GM18505 (cell line): Measurements from ENCODE around the gene TBXA2R.

Experiments used
- ATAC-seq: cut with Tn5 transposase; IDR thresholded peaks from one replicate; pipeline ENCODE4 v1.9.1; 2021; ENCODE audit not compliant: unreplicated experiment
- POLR2A ChIP-seq: IDR thresholded peaks from 4 replicates; pipeline ENCODE4 v1.6.1; 2011; ENCODE audit warnings: borderline replicate concordance; ENCODE audit not compliant: insufficient read depth, insufficient read length; ENCODE audit errors: extremely low read depth

Gene TBXA2R

GRCh38 chr19:3565139-3565538 is 41.5 kb downstream of the TBXA2R start:
- no peak for ATAC-seq
- no peak for TF ChIP-seq POLR2A

DNA sequence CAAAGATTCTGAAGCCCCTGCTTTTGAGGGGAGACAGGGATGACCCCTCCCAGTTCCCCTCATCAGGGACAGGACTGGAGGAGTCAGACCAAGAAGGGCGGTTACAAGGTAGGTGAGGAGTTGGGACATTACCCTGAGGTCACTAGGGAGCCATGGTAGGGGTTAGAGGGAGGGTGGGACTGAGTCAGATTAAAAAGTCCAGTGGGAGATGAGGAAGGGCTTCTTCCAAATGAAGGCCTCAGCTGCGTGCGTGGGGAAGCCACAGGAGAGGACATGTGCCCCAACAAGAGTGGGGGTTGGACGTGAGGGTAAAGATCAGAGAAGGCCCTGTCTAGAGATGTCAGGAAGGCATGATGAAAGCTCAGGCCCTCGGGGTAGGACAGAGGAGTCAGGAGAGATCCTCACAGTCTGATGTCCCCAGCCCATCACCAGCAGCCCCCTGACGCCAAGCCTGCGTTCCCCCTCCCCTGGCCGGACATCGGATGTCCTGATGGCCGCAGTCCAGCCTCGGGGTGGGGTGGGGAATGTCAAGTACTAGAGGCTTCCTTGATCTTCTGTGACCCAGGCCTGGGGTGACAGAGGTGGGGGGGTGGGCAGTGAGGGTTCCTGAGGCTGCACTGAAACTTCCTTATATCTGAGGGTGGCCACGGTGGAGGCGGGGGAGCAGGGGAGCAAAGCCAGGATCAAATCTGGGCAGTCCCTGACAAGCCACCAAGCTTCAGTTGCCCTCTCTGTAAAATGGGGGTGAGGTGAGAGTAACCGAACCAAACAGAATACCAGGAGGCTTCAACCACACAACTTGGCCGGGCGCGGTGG is 42.8 kb downstream of the TBXA2R start:
- no peak for TF ChIP-seq POLR2A
- no peak for ATAC-seq

- peak; percentile 80 for TF ChIP-seq POLR2A
- ATAC-seq = peak; percentile 68
These were observed 49.0 kb downstream of the TBXA2R start, which contains the start of gene MFSD12 for GRCh38 chr19:3557461-3558248. TSS of gene MFSD12 (minus strand) at chr19:3557586. CDS start at chr19:3557403, 183 bp downstream.

- TF ChIP-seq POLR2A = no peak
- ATAC-seq = peak; percentile 31
These were observed 49.7 kb downstream of the TBXA2R start for GRCh38 chr19:3556978-3557460.

GRCh38 chr19:3556423-3556977 is 50.2 kb downstream of the TBXA2R start:
- TF ChIP-seq POLR2A = no peak

DNA sequence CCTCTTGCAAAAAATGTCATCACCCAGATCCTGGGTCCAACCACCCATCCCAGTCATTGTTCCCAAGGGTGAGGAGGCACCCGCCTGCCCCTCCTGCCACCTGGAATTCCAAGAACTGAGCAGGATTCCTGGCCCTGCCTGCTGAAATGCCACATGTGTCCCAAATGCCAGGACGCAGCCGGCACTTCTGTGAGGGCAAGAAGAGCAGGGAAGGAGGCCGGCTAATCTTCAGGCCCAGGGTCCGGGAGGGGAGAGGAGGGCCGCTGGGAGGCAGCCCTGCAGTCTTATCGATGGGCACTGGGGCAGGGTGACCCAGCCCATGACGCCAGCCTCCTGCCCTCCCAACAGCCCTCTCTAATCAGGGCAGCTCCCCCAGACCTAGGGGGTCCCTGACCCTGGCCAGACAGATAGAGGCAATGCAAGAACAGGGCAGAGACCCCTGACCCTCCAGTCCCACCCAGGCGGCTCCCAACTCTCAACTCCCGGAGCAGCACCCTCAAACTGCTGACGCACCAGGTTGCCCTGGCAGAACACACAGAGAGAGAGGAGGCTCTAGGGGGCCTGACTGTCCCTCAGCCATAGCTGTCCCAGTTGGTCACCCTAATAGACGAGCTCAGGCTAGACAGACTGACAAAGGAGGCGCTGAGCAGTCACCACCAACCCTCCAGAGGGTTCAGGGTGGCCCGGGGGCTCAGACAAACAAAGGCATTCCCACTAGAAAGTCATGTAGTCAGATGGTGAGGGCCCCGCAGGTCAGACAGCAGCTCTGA is 50.8 kb downstream of the TBXA2R start:
- no peak for TF ChIP-seq POLR2A
- no peak for ATAC-seq

More at GRCh38 chr19:3556423-3556977, 50.2 kb downstream of the TBXA2R start:
- ATAC-seq = no peak

GRCh38 chr19:3554254-3555083 is 52.2 kb downstream of the TBXA2R start:
- TF ChIP-seq POLR2A = no peak
- no peak for ATAC-seq

DNA sequence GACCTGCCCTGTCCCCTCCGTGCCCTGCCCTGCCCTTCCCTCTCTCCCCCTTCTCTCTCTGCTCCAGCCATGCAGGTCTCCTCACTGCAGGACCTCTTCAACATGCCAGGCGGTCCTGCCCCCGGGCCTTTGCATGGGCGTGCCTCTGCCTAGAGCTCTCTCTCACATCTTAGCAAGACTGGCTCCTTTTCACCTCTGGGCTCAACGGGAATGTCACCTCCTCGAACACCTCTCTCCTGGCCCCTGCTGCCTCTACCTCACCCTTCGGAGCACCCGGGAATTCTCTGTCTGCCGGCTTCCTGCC is 54.9 kb downstream of the TBXA2R start:
- ATAC-seq = no peak
- TF ChIP-seq POLR2A = no peak

GRCh38 chr19:3550947-3551791 is 55.5 kb downstream of the TBXA2R start:
- ATAC-seq = no peak

GRCh38 chr19:3549816-3550215 is 56.9 kb downstream of the TBXA2R start:
- TF ChIP-seq POLR2A = no peak
- ATAC-seq = no peak

More at GRCh38 chr19:3550947-3551791, 55.5 kb downstream of the TBXA2R start:
- TF ChIP-seq POLR2A = no peak

- no peak for TF ChIP-seq POLR2A
- ATAC-seq = no peak
These were observed 58.1 kb downstream of the TBXA2R start for GRCh38 chr19:3548606-3549005.
